ENCODE data around the gene PTP4A1.

DNA sequence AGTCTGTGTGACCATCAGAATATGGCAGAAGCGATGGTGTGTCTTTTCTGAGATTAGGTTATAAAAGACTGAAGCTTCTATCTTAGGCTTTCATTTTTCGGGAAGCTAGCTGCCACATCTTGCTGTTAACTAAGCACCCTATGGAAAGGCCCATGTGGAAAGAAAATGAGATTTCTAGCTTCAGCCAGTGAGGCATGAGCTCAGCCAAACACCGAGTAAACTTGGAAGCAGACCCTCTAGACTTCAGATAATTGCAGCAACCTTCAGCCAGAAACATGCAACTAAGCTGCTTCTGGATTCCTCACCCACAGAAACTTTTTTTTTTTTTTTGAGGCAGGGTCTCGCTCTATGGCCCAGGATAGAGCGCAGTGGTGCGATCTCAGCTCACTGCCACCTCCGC lies 20.6 kb downstream of the PTP4A1 start:
- TF ChIP-seq POLR2A (IDR thresholded peaks at IDR 0.05) = no peak
- TF ChIP-seq, protein P1, sequence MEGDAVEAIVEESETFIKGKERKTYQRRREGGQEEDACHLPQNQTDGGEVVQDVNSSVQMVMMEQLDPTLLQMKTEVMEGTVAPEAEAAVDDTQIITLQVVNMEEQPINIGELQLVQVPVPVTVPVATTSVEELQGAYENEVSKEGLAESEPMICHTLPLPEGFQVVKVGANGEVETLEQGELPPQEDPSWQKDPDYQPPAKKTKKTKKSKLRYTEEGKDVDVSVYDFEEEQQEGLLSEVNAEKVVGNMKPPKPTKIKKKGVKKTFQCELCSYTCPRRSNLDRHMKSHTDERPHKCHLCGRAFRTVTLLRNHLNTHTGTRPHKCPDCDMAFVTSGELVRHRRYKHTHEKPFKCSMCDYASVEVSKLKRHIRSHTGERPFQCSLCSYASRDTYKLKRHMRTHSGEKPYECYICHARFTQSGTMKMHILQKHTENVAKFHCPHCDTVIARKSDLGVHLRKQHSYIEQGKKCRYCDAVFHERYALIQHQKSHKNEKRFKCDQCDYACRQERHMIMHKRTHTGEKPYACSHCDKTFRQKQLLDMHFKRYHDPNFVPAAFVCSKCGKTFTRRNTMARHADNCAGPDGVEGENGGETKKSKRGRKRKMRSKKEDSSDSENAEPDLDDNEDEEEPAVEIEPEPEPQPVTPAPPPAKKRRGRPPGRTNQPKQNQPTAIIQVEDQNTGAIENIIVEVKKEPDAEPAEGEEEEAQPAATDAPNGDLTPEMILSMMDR (IDR thresholded peaks at IDR 0.05) = no peak

Measured in uterus (tissue), 2 donors.